T-helper 17 cell (primary cell): ENCODE results near the gene PHLDA1. TPM values are rescaled to one million over a fixed set of nuclear protein-coding genes. Genes with fewer than 3 reads are reported as not detected.
A peak's percentile ranks its signal among the peaks of the same experiment; 100 is the strongest.

Experiments
- ATAC-seq: fragments of 150-1000 bp; cut with Tn5 transposase; 2 replicates; pipeline ENCODE4 v1.10.0; 2021; ENCODE audit warnings: mild to moderate bottlenecking, moderate library complexity
- DNase-seq, 3 donors: peaks; one replicate each; pipeline versions ENCODE4 v3.0.0 to v3.0.0-alpha.2; 2020 to 2021
- H3K9me3 ChIP-seq: one replicate; pipeline ENCODE4 v1.7.0; 2013; ENCODE audit warnings: low read length, mild to moderate bottlenecking; ENCODE audit not compliant: control insufficient read depth, poor library complexity, severe bottlenecking
- H3K27ac Mint-ChIP-seq: one replicate; pipeline ENCODE4 v1.8.0; 2022; ENCODE audit warnings: mild to moderate bottlenecking, moderate library complexity, mixed read lengths
- H3K27me3 Mint-ChIP-seq: one replicate; pipeline ENCODE4 v1.8.0; 2022; ENCODE audit warnings: mixed read lengths
- H3K36me3 Mint-ChIP-seq: one replicate; pipeline ENCODE4 v1.8.0; 2022; ENCODE audit warnings: low read depth, mixed read lengths
- H3K4me1 Mint-ChIP-seq: one replicate; pipeline ENCODE4 v1.8.0; 2022; ENCODE audit warnings: mild to moderate bottlenecking, mixed read lengths
- H3K4me3 Mint-ChIP-seq: one replicate; pipeline ENCODE4 v1.8.0; 2022; ENCODE audit warnings: mild to moderate bottlenecking, moderate library complexity, mixed read lengths
- total RNA-seq, 4 donors: library from RNA in 2 of 4; stranded (reverse) in 2 of 4; gene quantifications; one replicate each; pipeline ENCODE4 v1.2.3 and lab custom pipeline; 2022 to 2026

Gene PHLDA1
- total RNA-seq, 2 donors from 2014 or later, result 22.2 to 23.6 TPM

- no peak for ATAC-seq
- no peak for DNase-seq
- H3K36me3 Mint-ChIP-seq, result peaks cover 5% of the 10 kb centered on the region
- no peaks in the 10 kb centered on the region for H3K27me3 Mint-ChIP-seq
- peaks cover 6% of the 10 kb centered on the region for H3K4me1 Mint-ChIP-seq
- no peak overlapping the region for H3K4me3 Mint-ChIP-seq
- H3K27ac Mint-ChIP-seq, result no peak overlapping the region
- H3K9me3 ChIP-seq, result no peaks in the 10 kb centered on the region
Measured at GRCh38 chr12:76055393-76055792, 23.8 kb upstream of the PHLDA1 start.

DNA sequence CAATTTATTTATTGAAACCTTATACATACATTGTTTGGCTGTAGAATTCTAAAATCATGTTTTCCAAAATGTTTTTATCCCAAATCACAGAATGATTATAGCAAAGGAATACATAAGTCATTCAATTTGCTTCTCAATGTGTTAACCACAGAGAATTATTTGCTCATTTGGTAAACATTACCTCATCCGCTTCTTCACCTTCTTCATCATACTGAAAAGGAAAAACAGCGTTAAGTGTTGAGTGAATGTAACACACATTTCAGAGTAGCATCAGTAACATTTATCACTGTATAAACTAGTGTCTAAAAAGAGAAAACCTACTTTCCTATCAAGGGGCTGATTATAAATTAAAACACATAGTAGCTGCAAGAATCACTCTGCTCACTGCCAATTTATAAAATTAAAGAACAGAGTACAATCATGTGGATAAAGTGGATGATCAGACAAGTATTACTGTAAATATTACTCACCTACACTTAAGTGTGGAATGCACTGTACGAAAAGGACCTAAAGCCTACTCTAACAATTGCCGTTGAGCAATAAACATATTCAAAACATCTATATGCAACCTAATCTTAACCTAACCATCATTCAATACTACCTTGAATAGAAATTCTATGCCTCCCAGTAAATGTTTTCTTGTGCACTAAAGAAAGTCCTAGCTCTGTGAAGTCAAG is 18.1 kb upstream of the PHLDA1 start:
- no peak for DNase-seq
- peak overlapping the region; percentile 19 for H3K27ac Mint-ChIP-seq
- no peak overlapping the region for H3K4me3 Mint-ChIP-seq
- H3K27me3 Mint-ChIP-seq, result no peaks in the 10 kb centered on the region
- no peak for ATAC-seq
- H3K9me3 ChIP-seq, result no peaks in the 10 kb centered on the region
- H3K4me1 Mint-ChIP-seq, result peaks cover 4% of the 10 kb centered on the region
- peaks cover 2% of the 10 kb centered on the region for H3K36me3 Mint-ChIP-seq

GRCh38 chr12:76047742-76048141 is 16.2 kb upstream of the PHLDA1 start:
- peaks cover 2% of the 10 kb centered on the region for H3K36me3 Mint-ChIP-seq
- H3K9me3 ChIP-seq, result no peaks in the 10 kb centered on the region
- no peak for ATAC-seq
- no peaks in the 10 kb centered on the region for H3K27me3 Mint-ChIP-seq
- H3K4me1 Mint-ChIP-seq, result peaks cover 5% of the 10 kb centered on the region
- no peak overlapping the region for H3K4me3 Mint-ChIP-seq
- peak overlapping the region; percentile 92 for H3K27ac Mint-ChIP-seq
- no peak for DNase-seq

- Mint-ChIP-seq H3K27ac (peak overlapping the region; percentile 92), H3K27me3 (no peaks in the 10 kb centered on the region), H3K4me3 (peak overlapping the region; percentile 58), H3K36me3 (peaks cover 2% of the 10 kb centered on the region), H3K4me1 (peaks cover 5% of the 10 kb centered on the region)
- no peaks in the 10 kb centered on the region for H3K9me3 ChIP-seq
- no peak for DNase-seq
- ATAC-seq, result no peak
Measured at GRCh38 chr12:76047060-76047459, 15.5 kb upstream of the PHLDA1 start.

DNA sequence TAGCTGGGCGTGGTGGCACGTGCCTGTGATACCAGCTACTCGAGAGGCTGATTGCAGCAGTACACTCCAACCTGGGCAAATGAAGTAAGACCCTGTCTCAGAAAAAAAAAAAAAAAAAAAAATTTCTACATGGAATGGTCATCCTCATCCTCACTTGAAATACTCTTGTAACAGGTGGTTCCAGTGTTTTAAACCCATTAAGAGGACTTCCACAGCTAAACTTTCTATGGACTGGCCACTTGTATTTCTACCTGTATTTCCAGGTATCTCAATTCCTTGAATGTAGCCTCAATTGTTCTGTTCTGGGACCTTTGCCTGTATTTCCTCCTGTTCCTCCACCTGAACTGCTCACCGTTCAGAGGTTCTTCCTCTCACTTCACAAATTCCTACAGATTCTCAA is 11.8 kb upstream of the PHLDA1 start:
- H3K4me1 Mint-ChIP-seq, result peaks cover 7% of the 10 kb centered on the region
- no peaks in the 10 kb centered on the region for H3K9me3 ChIP-seq
- H3K27ac Mint-ChIP-seq, result peak overlapping the region; percentile 92
- no peaks in the 10 kb centered on the region for H3K27me3 Mint-ChIP-seq
- ATAC-seq (no peak), DNase-seq (no peak)
- H3K4me3 Mint-ChIP-seq, result peak overlapping the region; percentile 71
- peaks cover 2% of the 10 kb centered on the region for H3K36me3 Mint-ChIP-seq

DNA sequence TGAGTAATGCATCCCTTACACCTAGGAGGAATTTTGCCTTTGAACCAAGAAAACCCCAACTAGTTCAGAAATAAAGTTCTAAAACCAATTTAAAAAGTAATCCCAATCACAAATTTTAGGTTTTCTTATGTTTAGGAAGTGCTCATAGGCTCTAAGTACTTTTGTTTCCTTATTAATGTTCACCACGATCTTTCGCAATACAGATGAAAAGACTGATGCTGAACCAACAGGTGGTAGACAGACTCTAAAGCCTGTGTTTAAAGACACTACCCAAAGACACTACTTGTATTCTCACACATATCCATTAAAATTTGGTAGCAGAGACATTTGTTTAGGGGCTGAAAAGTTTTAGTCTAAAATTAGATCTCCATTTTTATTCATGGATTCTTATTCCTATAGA is 10.6 kb upstream of the PHLDA1 start:
- Mint-ChIP-seq H3K4me3 (no peak overlapping the region), H3K27me3 (no peaks in the 10 kb centered on the region), H3K4me1 (peaks cover 15% of the 10 kb centered on the region), H3K27ac (peak overlapping the region; percentile 92), H3K36me3 (peaks cover 2% of the 10 kb centered on the region)
- DNase-seq (no peak), ATAC-seq (no peak)
- no peaks in the 10 kb centered on the region for H3K9me3 ChIP-seq

GRCh38 chr12:76041406-76041805 is 9.8 kb upstream of the PHLDA1 start:
- H3K27ac Mint-ChIP-seq, result peak overlapping the region; percentile 86

GRCh38 chr12:76040461-76040860 is 8.9 kb upstream of the PHLDA1 start:
- peaks cover 16% of the 10 kb centered on the region for H3K4me1 Mint-ChIP-seq
- no peak for ATAC-seq
- peak overlapping the region; percentile 69 for H3K4me3 Mint-ChIP-seq

More at GRCh38 chr12:76041406-76041805, 9.8 kb upstream of the PHLDA1 start:
- H3K36me3 Mint-ChIP-seq, result no peaks in the 10 kb centered on the region
- ATAC-seq (no peak), DNase-seq (no peak)
- H3K27me3 Mint-ChIP-seq, result no peaks in the 10 kb centered on the region
- H3K4me1 Mint-ChIP-seq, result peaks cover 13% of the 10 kb centered on the region
- H3K9me3 ChIP-seq, result no peaks in the 10 kb centered on the region
- peak overlapping the region; percentile 36 for H3K4me3 Mint-ChIP-seq

DNA sequence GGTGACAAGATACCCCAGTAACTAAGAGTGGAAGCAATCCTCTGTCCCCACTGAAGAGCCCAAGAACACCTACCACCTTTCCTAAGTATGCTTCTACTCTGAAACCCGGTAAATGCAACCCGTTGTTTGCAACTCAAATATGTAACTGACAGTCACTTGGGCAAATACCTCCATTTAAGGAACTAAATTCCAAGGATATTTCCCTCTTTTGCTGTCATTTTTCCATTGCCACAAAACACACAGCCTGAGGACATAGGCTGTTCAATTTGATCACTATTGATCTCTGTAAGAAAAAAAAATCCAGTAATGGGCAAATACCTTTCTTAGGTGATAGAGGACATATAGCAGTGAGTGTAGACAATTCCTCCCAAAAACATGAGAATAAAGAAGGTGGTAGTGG is 6.6 kb upstream of the PHLDA1 start:
- H3K27ac Mint-ChIP-seq, result no peak overlapping the region
- H3K36me3 Mint-ChIP-seq, result no peaks in the 10 kb centered on the region
- DNase-seq (no peak), ATAC-seq (no peak)
- no peaks in the 10 kb centered on the region for H3K9me3 ChIP-seq
- H3K4me3 Mint-ChIP-seq, result no peak overlapping the region
- peaks cover 17% of the 10 kb centered on the region for H3K4me1 Mint-ChIP-seq
- no peaks in the 10 kb centered on the region for H3K27me3 Mint-ChIP-seq

More at GRCh38 chr12:76040461-76040860, 8.9 kb upstream of the PHLDA1 start:
- H3K36me3 Mint-ChIP-seq, result no peaks in the 10 kb centered on the region
- no peak for DNase-seq
- no peaks in the 10 kb centered on the region for H3K9me3 ChIP-seq
- H3K27me3 Mint-ChIP-seq, result no peaks in the 10 kb centered on the region
- H3K27ac Mint-ChIP-seq, result peak overlapping the region; percentile 86

DNA sequence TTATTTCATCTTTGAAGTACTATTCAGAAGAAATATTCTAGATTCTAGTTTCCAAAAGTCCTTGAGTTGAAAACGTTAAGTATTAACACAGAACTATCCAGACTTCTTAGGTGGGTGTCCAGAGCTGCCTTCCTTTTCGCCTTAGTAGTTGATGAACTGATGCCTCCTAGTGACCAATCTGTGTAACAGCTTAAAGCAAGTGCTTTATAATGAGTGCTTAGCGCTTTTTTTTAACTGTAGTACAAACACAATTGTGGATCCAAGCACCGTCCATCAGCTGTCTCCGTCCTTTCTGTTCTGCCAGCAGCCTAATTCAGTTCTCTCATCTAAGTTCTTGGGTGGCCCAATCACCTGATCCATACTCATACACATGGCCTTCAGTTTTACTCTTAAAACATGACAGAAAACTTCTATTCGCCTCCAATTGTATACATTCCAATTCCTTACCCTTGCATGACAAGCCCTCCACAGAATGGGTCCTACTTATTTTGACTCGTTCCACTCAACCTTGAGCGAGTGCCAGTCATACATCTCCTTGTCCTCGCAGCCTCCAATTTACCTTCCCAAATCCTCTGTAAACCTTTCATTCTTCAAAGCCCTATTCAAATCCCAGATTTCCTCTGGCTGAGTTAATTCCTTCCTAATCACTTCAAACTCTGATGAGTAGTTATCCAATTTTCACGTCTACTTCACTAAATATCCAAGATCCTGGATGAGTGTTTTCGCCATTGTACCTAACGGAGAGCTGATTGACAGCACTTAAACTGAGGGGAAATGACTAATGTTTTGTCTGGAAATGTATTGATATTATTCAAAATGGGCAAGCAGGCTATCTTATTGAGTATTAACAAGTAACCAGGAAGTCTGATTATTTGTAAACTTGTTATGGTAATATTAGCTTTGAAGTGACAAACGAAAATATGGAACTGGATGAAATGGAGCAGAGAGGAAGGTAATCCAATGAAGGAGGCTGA is 5.8 kb upstream of the PHLDA1 start:
- ATAC-seq (peak; percentile 72), DNase-seq (no peak)
- Mint-ChIP-seq H3K27me3 (no peaks in the 10 kb centered on the region), H3K4me3 (peak overlapping the region; percentile 36), H3K4me1 (peaks cover 21% of the 10 kb centered on the region), H3K36me3 (no peaks in the 10 kb centered on the region), H3K27ac (no peak overlapping the region)
- H3K9me3 ChIP-seq, result no peaks in the 10 kb centered on the region

DNA sequence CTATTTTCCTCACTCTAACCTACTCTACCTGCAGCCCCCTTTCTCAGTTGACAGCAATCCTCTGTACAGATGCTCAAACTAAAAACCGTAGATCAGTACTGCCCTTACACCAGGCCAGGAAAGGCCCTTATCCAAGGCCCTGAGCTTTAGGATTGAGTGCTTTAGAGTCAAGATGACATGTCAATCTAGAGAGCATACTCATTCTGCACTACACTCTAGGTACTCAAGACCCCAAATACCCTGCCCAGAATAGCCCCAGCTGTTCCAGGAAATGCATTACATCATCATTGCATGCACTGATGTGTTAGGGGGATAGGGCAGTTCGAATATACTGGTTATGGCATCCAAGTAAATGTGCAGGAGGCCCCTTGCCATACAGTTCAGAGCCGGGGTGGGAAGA is 3.5 kb upstream of the PHLDA1 start:
- Mint-ChIP-seq H3K36me3 (no peaks in the 10 kb centered on the region), H3K27ac (peak overlapping the region; percentile 83), H3K4me1 (peaks cover 31% of the 10 kb centered on the region), H3K4me3 (no peak overlapping the region), H3K27me3 (no peaks in the 10 kb centered on the region)
- no peak for DNase-seq
- H3K9me3 ChIP-seq, result no peaks in the 10 kb centered on the region
- no peak for ATAC-seq

GRCh38 chr12:76033081-76034011 is 1.8 kb upstream of the PHLDA1 start:
- Mint-ChIP-seq H3K27me3 (no peaks in the 10 kb centered on the region), H3K27ac (peak overlapping the region; percentile 98), H3K4me1 (peaks cover 35% of the 10 kb centered on the region), H3K36me3 (no peaks in the 10 kb centered on the region), H3K4me3 (peak overlapping the region; percentile 94)
- DNase-seq, result no peak
- no peak for ATAC-seq
- H3K9me3 ChIP-seq, result no peaks in the 10 kb centered on the region
